Right lobe of liver (tissue), 4 donors: ENCODE data around the gene FLNC.

ENCODE experiments used
- CTCF ChIP-seq, 4 donors: fragments of 200-600 bp in 3 of 4; fragments of 450-650 bp in 1 of 4; IDR thresholded peaks; one replicate each; pipeline versions ENCODE4 v1.5.1 to v1.8.0; 2016 to 2022; ENCODE audit warnings: antibody characterized with exemption in 4 of 4, mild to moderate bottlenecking in 2 of 4
- POLR2A ChIP-seq: fragments of 450-650 bp; IDR thresholded peaks from one replicate; pipeline ENCODE4 v1.6.1; 2017; ENCODE audit warnings: antibody characterized with exemption, mild to moderate bottlenecking
- donor health status: DM: no; HTN: no; CAD: no.
- donor health status: DM: no; HTN: no; CAD: no.
- donor health status: DM: no; HTN: yes; CAD: no.

GRCh38 chr7:128890306-128891109, 60.3 kb downstream of the FLNC start:
- TF ChIP-seq CTCF (IDR thresholded peaks at IDR 0.05) (peak in 1 of 4 donors; percentile 14), POLR2A (no peak)
